Neural cell (in vitro differentiated cells): ENCODE results near the gene NAMPT. TPM values are rescaled to one million over a fixed set of nuclear protein-coding genes. Genes with fewer than 3 reads are reported as not detected.

Experiments
- H2AFZ ChIP-seq: fragments of 200-600, 300-800 bp; sonication (generic), shearing (Covaris generic); 2 replicates; pipeline ENCODE4 v1.6.0; 2014; ENCODE audit warnings: low read depth, mild to moderate bottlenecking, antibody characterized with exemption, low read length, moderate library complexity
- H3F3A ChIP-seq: fragments of 200-600 bp; shearing (Covaris generic); 2 replicates; pipeline ENCODE4 v1.6.1; 2016; ENCODE audit warnings: mild to moderate bottlenecking, moderate library complexity, mixed read lengths, antibody characterized with exemption, low read length; ENCODE audit not compliant: insufficient read depth, poor library complexity, severe bottlenecking
- H3K27ac ChIP-seq: fragments of 200-600, 300-800 bp; sonication (generic), shearing (Covaris generic); 2 replicates; pipeline ENCODE4 v1.5.1; 2014; ENCODE audit warnings: mild to moderate bottlenecking, low read length, moderate library complexity
- H3K27me3 ChIP-seq: fragments of 300-800, 200-600 bp; sonication (generic), shearing (Covaris generic); 2 replicates; pipeline ENCODE4 v1.6.0; 2014; ENCODE audit warnings: mild to moderate bottlenecking, low read depth, low read length, moderate library complexity; ENCODE audit not compliant: insufficient read depth
- H3K36me3 ChIP-seq: fragments of 300-800, 200-600 bp; sonication (generic), shearing (Covaris generic); 2 replicates; pipeline ENCODE4 v1.5.1; 2014; ENCODE audit warnings: mild to moderate bottlenecking, antibody characterized with exemption, low read length, moderate library complexity; ENCODE audit not compliant: insufficient read depth
- H3K4me2 ChIP-seq: fragments of 300-800, 200-600 bp; sonication (generic), shearing (Covaris generic); 2 replicates; pipeline ENCODE4 v1.6.0; 2014; ENCODE audit warnings: mild to moderate bottlenecking, low read length
- H3K4me3 ChIP-seq: fragments of 300-800, 200-600 bp; sonication (generic), shearing (Covaris generic); 2 replicates; pipeline ENCODE4 v1.5.1; 2014; ENCODE audit warnings: mild to moderate bottlenecking, low read length, moderate library complexity
- H3K79me2 ChIP-seq: fragments of 200-600 bp; shearing (Covaris generic); replicated peaks from 2 replicates; pipeline ENCODE4 v1.6.0; 2014; ENCODE audit warnings: mild to moderate bottlenecking, low read length, moderate library complexity; ENCODE audit not compliant: insufficient read depth
- H3K9ac ChIP-seq: fragments of 300-800, 200-600 bp; sonication (generic), shearing (Covaris generic); 2 replicates; pipeline ENCODE4 v1.6.1; 2016; ENCODE audit warnings: mild to moderate bottlenecking, low read length, mixed read lengths
- H3K9me2 ChIP-seq: fragments of 200-600 bp; shearing (Covaris generic); 2 replicates; pipeline ENCODE4 v1.6.1; 2016; ENCODE audit warnings: mild to moderate bottlenecking, low read length, mixed read lengths; ENCODE audit not compliant: insufficient read depth
- H3K9me3 ChIP-seq: fragments of 200-600, 300-800 bp; sonication (generic), shearing (Covaris generic); 2 replicates; pipeline ENCODE4 v1.6.1; 2016; ENCODE audit warnings: mild to moderate bottlenecking, mixed run types, low read length, moderate library complexity, mixed read lengths
- H4K20me1 ChIP-seq: fragments of 200-600 bp; shearing (Covaris generic); 2 replicates; pipeline ENCODE4 v1.6.1; 2016; ENCODE audit warnings: mild to moderate bottlenecking, mixed run types; ENCODE audit not compliant: insufficient read depth
- CTCF ChIP-seq: fragments of 450-650 bp; IDR thresholded peaks from 2 replicates; pipeline ENCODE4 v1.5.1; 2014; ENCODE audit warnings: antibody characterized with exemption, mild to moderate bottlenecking, moderate library complexity; ENCODE audit not compliant: poor library complexity, severe bottlenecking
- EP300 ChIP-seq: fragments of 450-650 bp; conservative IDR thresholded peaks from 2 replicates; pipeline ENCODE4 v1.6.1; 2014; ENCODE audit warnings: antibody characterized with exemption, mild to moderate bottlenecking, moderate library complexity; ENCODE audit not compliant: poor library complexity, severe bottlenecking
- EZH2 ChIP-seq: fragments of 200-600, 300-800 bp; shearing (Covaris generic), sonication (generic); IDR thresholded peaks from 2 replicates; pipeline ENCODE4 v1.6.1; 2014; ENCODE audit warnings: antibody characterized with exemption, low read length, borderline replicate concordance, mild to moderate bottlenecking; ENCODE audit not compliant: insufficient read depth, poor library complexity, severe bottlenecking
- MXI1 ChIP-seq: fragments of 450-650 bp; conservative IDR thresholded peaks from 2 replicates; pipeline ENCODE4 v1.6.1; 2014; ENCODE audit warnings: antibody characterized with exemption, mild to moderate bottlenecking; ENCODE audit not compliant: poor library complexity, severe bottlenecking
- POLR2AphosphoS5 ChIP-seq: IDR thresholded peaks from 2 replicates; pipeline ENCODE4 v1.6.1; 2012
- RAD21 ChIP-seq: fragments of 450-650 bp; conservative IDR thresholded peaks from 2 replicates; pipeline ENCODE4 v1.6.1; 2014; ENCODE audit warnings: antibody characterized with exemption, mild to moderate bottlenecking, moderate library complexity
- REST ChIP-seq: IDR thresholded peaks from 2 replicates; pipeline ENCODE4 v1.6.1; 2012; ENCODE audit warnings: borderline replicate concordance
- SMC3 ChIP-seq: fragments of 450-650 bp; conservative IDR thresholded peaks from 2 replicates; pipeline ENCODE4 v1.6.1; 2014; ENCODE audit warnings: antibody characterized with exemption, mild to moderate bottlenecking, moderate library complexity; ENCODE audit not compliant: poor library complexity
- TAF1 ChIP-seq: IDR thresholded peaks from 2 replicates; pipeline ENCODE4 v1.6.1; 2012; ENCODE audit warnings: low read depth
- polyA plus RNA-seq: library from polyadenylated mRNA; depleted of rRNA; stranded (reverse); fragments of >200 nt; gene quantifications from 2 replicates; pipeline ENCODE4 v1.2.3, GENCODE V29; 2014

NAMPT gene
- polyA plus RNA-seq, 1 donor from 2014 or later = 34.0 TPM

- Histone ChIP-seq H3K4me3 (no peak overlapping the region), H4K20me1 (no peaks in the 10 kb centered on the region), H3K79me2 (peaks cover 35% of the 10 kb centered on the region), H2AFZ (no peak overlapping the region), H3K9me3 (no peaks in the 10 kb centered on the region), H3K27ac (no peak overlapping the region), H3F3A (no peaks in the 10 kb centered on the region), H3K4me2 (no peak overlapping the region), H3K27me3 (no peaks in the 10 kb centered on the region), H3K9me2 (no peaks in the 10 kb centered on the region), H3K9ac (no peak overlapping the region), H3K36me3 (no peaks in the 10 kb centered on the region)
- TF ChIP-seq POLR2AphosphoS5 (no peak), CTCF (no peak), SMC3 (no peak), TAF1 (no peak), REST (no peak), MXI1 (no peak), EP300 (no peak), RAD21 (no peak)
These were observed 6.8 kb downstream of the NAMPT start for GRCh38 chr7:106277976-106278375.

GRCh38 chr7:106276513-106276912, 8.3 kb downstream of the NAMPT start:
- Histone ChIP-seq H3K27me3 (no peaks in the 10 kb centered on the region), H2AFZ (no peak overlapping the region), H3K4me2 (no peak overlapping the region), H3F3A (no peaks in the 10 kb centered on the region), H3K79me2 (peaks cover 20% of the 10 kb centered on the region), H3K27ac (no peak overlapping the region), H3K9me2 (no peaks in the 10 kb centered on the region), H3K36me3 (no peaks in the 10 kb centered on the region), H3K9me3 (no peaks in the 10 kb centered on the region), H4K20me1 (no peaks in the 10 kb centered on the region), H3K4me3 (no peak overlapping the region), H3K9ac (no peak overlapping the region)
- no peak for TF ChIP-seq POLR2AphosphoS5

GRCh38 chr7:106273009-106273668, 11.6 kb downstream of the NAMPT start:
- H3K9me2 ChIP-seq = no peaks in the 10 kb centered on the region
- H3K79me2 ChIP-seq = no peaks in the 10 kb centered on the region
- no peaks in the 10 kb centered on the region for H3K9me3 ChIP-seq
- H3K27ac ChIP-seq = no peak overlapping the region
- no peaks in the 10 kb centered on the region for H4K20me1 ChIP-seq
- H3K36me3 ChIP-seq = no peaks in the 10 kb centered on the region
- TF ChIP-seq MXI1 (no peak), EP300 (no peak), CTCF (no peak), REST (no peak), TAF1 (no peak), SMC3 (no peak), POLR2AphosphoS5 (no peak), EZH2 (no peak), RAD21 (no peak)
- no peaks in the 10 kb centered on the region for H3F3A ChIP-seq
- H3K4me2 ChIP-seq = no peak overlapping the region
- H3K4me3 ChIP-seq = no peak overlapping the region
- H3K27me3 ChIP-seq = no peaks in the 10 kb centered on the region
- no peak overlapping the region for H2AFZ ChIP-seq
- H3K9ac ChIP-seq = no peak overlapping the region
